GM20000 (cell line): Measurements from ENCODE around the gene CISH.

ENCODE experiments used
- DNase-seq: peaks from one replicate; pipeline ENCODE4 v3.0.0; 2012; ENCODE audit warnings: low spot score
- CTCF ChIP-seq: IDR thresholded peaks from 2 replicates; pipeline ENCODE4 v1.5.1; 2012; ENCODE audit warnings: mild to moderate bottlenecking, control low read depth; ENCODE audit errors: extremely low read depth, missing control alignments

The CISH gene

GRCh38 chr3:50637011-50637410 lies 25.4 kb upstream of the CISH start:
- no peak for DNase-seq
- no peak for TF ChIP-seq CTCF

- TF ChIP-seq CTCF = no peak
- DNase-seq = no peak
These were observed 23.5 kb upstream of the CISH start for GRCh38 chr3:50635066-50635465.

- no peak for TF ChIP-seq CTCF
- DNase-seq = no peak
These were observed 21.7 kb upstream of the CISH start for GRCh38 chr3:50633230-50633790.

- TF ChIP-seq CTCF = no peak
- no peak for DNase-seq
These were observed 20.9 kb upstream of the CISH start for GRCh38 chr3:50632450-50632849.

- TF ChIP-seq CTCF = no peak
- no peak for DNase-seq
These were observed 19.3 kb upstream of the CISH start for GRCh38 chr3:50630877-50631276.

- no peak for TF ChIP-seq CTCF
- DNase-seq = no peak
These were observed 18.8 kb upstream of the CISH start for GRCh38 chr3:50630394-50630793.

GRCh38 chr3:50628601-50629000 lies 17.0 kb upstream of the CISH start:
- TF ChIP-seq CTCF = no peak
- DNase-seq = no peak
